T-cell (primary cell): Measurements from ENCODE around the gene FADS2. TPM values are rescaled to one million over a fixed set of nuclear protein-coding genes. Genes with fewer than 3 reads are reported as not detected.

Experiments
- ATAC-seq, 4 experiments: fragments of 200-7000 bp in 3 of 4; fragments of 150-1000 bp in 1 of 4; cut with Tn5 transposase; replicated peaks in 1 of 4; 1 replicate in 3 of 4; 2 replicates in 1 of 4; pipeline ENCODE4 v1.10.0; 2021; ENCODE audit warnings: moderate library complexity in 3 of 4, mild to moderate bottlenecking in 2 of 4, moderate number of reproducible peaks in 1 of 4
- CTCF ChIA-PET, 2 donors: fragments of 300-600 bp; sonication (Branson Sonifier 250); formaldehyde crosslinking; loops; one replicate each; lab custom pipeline; 2022; ENCODE audit warnings: antibody characterized with exemption in 2 of 2; lab: Charles Lee
- POLR2A ChIA-PET, 2 donors: fragments of 300-600 bp; sonication (Branson Sonifier 250); formaldehyde crosslinking; loops; one replicate each; lab custom pipeline; 2022; ENCODE audit warnings: antibody characterized with exemption in 2 of 2; lab: Charles Lee
- DNase-seq, 35 experiments: peaks; one replicate each; pipeline versions ENCODE4 v3.0.0 to v3.0.0-alpha.2; 2013 to 2023
- H3K27ac ChIP-seq: one replicate; pipeline ENCODE4 v1.5.1; 2013; ENCODE audit warnings: low read length
- H3K27me3 ChIP-seq, 2 experiments: replicated peaks in 1 of 2; 1 replicate in 1 of 2; 2 replicates in 1 of 2; pipeline versions ENCODE4 v1.6.1 to v1.7.0; 2013; ENCODE audit warnings: low read length in 1 of 2, mixed read lengths in 1 of 2; ENCODE audit not compliant: control insufficient read depth in 2 of 2, insufficient read depth in 2 of 2; ENCODE audit errors: extremely low read depth in 1 of 2
- H3K36me3 ChIP-seq, 2 donors: 1 replicate in 1 of 2; 2 replicates in 1 of 2; pipeline versions ENCODE4 v1.6.1 to v1.7.0; 2013; ENCODE audit warnings: low read length in 1 of 2; ENCODE audit not compliant: control insufficient read depth in 2 of 2, insufficient read depth in 1 of 2; ENCODE audit errors: extremely low read depth in 1 of 2
- H3K4me1 ChIP-seq, 2 experiments: 1 replicate in 1 of 2; 2 replicates in 1 of 2; pipeline versions ENCODE4 v1.6.1 to v1.7.0; 2013; ENCODE audit warnings: low read length in 2 of 2, mixed read lengths in 1 of 2; ENCODE audit not compliant: insufficient read depth in 2 of 2, control insufficient read depth in 1 of 2; ENCODE audit errors: extremely low read depth in 1 of 2
- H3K4me3 ChIP-seq, 2 donors: 1 replicate in 1 of 2; 2 replicates in 1 of 2; pipeline versions ENCODE4 v1.5.1 to v1.7.0; 2013; ENCODE audit warnings: mild to moderate bottlenecking in 2 of 2, low read length in 1 of 2, moderate library complexity in 1 of 2; ENCODE audit not compliant: control insufficient read depth in 1 of 2; ENCODE audit errors: extremely low read depth in 1 of 2
- H3K9me3 ChIP-seq: 2 replicates; pipeline ENCODE4 v1.7.0; 2013
- H3K27ac Mint-ChIP-seq, 2 donors: one replicate each; pipeline ENCODE4 v1.8.0; 2020 to 2021; ENCODE audit warnings: mild to moderate bottlenecking in 2 of 2, mixed read lengths in 2 of 2
- H3K27me3 Mint-ChIP-seq, 2 donors: one replicate each; pipeline ENCODE4 v1.8.0; 2021 to 2022; ENCODE audit warnings: mixed read lengths in 2 of 2
- H3K36me3 Mint-ChIP-seq: one replicate; pipeline ENCODE4 v1.8.0; 2021; ENCODE audit warnings: mixed read lengths
- H3K4me1 Mint-ChIP-seq, 3 donors: one replicate each; pipeline ENCODE4 v1.8.0; 2020 to 2022; ENCODE audit warnings: mixed read lengths in 3 of 3, mild to moderate bottlenecking in 1 of 3
- H3K4me3 Mint-ChIP-seq, 3 donors: one replicate each; pipeline ENCODE4 v1.8.0; 2020 to 2022; ENCODE audit warnings: mild to moderate bottlenecking in 3 of 3, mixed read lengths in 3 of 3, moderate library complexity in 3 of 3
- H3K9me3 Mint-ChIP-seq, 3 donors: one replicate each; pipeline ENCODE4 v1.8.0; 2020 to 2022; ENCODE audit warnings: mixed read lengths in 3 of 3
- WGBS: methylation state at CpG from one replicate; pipeline ENCODE4 v1.1.5; 2013; ENCODE audit warnings: missing lambda C conversion rate; ENCODE audit not compliant: insufficient coverage; 5-methylcytosine and 5-hydroxymethylcytosine counted together
- total RNA-seq, 35 experiments: library from RNA in 6 of 35; stranded (reverse) in 6 of 35; fragments of 120-200 nt in 1 of 35; gene quantifications; one replicate each; pipeline versions ENCODE4 v1.2.1 to v1.2.4 and lab custom pipeline; 2013 to 2026

FADS2 gene
- total RNA-seq, 5 donors from 2014 or later (not counting 1 experiment from before 2014, with no cell fraction given): 1.9 to 20.9 (median 2.7) TPM

DNA sequence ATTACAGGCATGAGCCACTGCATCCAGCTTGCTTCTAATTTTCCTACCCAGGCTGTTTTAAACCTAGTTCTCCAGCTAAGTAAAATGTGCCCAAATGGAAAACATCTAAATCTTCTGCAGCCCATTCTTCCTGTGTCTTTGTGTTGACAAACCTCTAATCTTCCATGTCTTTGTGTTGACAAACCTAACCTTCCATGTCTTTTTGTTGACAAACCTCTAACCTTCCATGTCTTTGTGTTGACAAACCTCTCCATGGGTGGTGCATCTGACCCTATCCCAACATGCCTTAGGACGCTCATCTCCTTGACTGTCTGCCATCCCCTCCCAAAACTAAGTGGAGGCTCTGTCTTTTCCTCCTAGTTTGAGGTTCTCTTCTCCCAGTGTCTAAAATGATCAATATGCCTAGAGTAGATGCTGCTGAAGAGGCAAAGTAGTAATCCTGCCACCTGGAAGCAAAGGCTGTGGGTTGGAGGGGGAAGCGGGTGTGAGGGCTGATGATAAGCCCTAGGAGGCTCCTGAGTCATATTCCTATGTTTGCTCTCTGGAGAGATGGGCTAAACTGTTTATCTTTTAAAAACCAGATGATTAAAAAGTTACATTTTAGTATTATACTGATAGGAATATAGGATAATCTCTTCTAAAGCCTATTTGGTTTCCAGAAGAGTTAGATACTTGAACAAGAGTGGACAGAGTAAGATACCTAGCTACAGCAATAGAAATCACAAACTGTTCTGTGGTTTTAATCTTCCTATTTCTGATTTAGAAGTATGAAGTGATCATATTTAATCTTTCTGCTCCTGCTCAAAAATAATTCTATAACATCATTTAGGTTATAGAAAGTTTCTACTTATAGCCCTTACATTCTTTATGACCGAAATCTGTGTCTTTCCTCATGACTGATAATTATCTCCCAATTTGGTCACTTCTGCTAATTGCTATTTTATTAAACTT, 27.5 kb upstream of the FADS2 start:
- Histone ChIP-seq H3K36me3 (peaks cover 4 to 6% of the 10 kb centered on the region in 2 donors), H3K9me3 (no peaks in the 10 kb centered on the region), H3K27ac (no peak overlapping the region), H3K4me1 (no peaks in the 10 kb centered on the region), H3K27me3 (no peaks in the 10 kb centered on the region), H3K4me3 (no peak overlapping the region)
- H3K9me3 Mint-ChIP-seq: no peaks in the 10 kb centered on the region
- no peak overlapping the region for H3K27ac Mint-ChIP-seq
- ChIA-PET POLR2A (interaction anchor here in 1 of 2 donors (1.1 kb wide), 1 partner anchor 8 kb away, joined by 3 read pairs; the partner anchor contains the start of gene FEN1), CTCF (interaction anchor here in 1 of 2 donors (0.6 to 1.5 kb wide), 5 partner anchors 8 to 281 kb away, joined by 3 to 8 read pairs (median 5); partner anchors contain the start of gene FEN1)
- ATAC-seq: no peak
- DNase-seq: no peak
- H3K4me1 Mint-ChIP-seq: peaks cover 0 to 7% (median 5%) of the 10 kb centered on the region in 3 donors
- H3K36me3 Mint-ChIP-seq: peaks cover 8% of the 10 kb centered on the region
- no peaks in the 10 kb centered on the region for H3K27me3 Mint-ChIP-seq
- WGBS: no CpG with 5 or more reads among the region's 3 CpGs
- no peak overlapping the region for H3K4me3 Mint-ChIP-seq

DNA sequence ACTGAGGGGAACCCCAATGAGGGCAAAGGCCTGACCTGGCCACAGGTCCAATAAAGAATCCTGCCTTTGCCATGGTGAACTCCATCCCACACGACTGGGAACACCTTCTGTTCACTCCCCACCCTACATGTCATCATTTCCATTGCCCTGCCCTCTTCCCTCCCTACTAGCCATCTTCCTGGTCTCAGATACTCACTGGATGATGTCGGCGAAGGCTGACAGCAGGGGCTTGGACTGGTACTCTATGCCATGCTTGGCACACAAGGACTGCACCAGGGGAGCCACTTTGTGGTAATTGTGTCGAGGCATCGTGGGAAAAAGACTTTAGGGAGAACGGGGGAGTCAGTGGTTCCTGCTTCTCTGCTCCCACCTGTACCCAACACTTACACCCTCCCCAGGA, 25.5 kb upstream of the FADS2 start:
- Mint-ChIP-seq H3K4me3 (no peak overlapping the region), H3K36me3 (peaks cover 4% of the 10 kb centered on the region), H3K27ac (no peak overlapping the region), H3K9me3 (no peaks in the 10 kb centered on the region), H3K27me3 (no peaks in the 10 kb centered on the region), H3K4me1 (no peaks in the 10 kb centered on the region)
- DNase-seq (no peak), ATAC-seq (no peak)
- 87% methylated on average over 4 of the region's 6 CpGs for WGBS
- POLR2A ChIA-PET: no interaction called here
- H3K4me1 ChIP-seq: no peaks in the 10 kb centered on the region
- H3K27me3 ChIP-seq: no peaks in the 10 kb centered on the region
- no peak overlapping the region for H3K4me3 ChIP-seq
- CTCF ChIA-PET: interaction anchor here in 1 of 2 donors (0.6 kb wide), 1 partner anchor 185 kb away, joined by 4 read pairs; no protein-coding TSS in a partner anchor
- H3K36me3 ChIP-seq: peaks cover 0 to 6% of the 10 kb centered on the region in 2 donors
- no peak overlapping the region for H3K27ac ChIP-seq
- H3K9me3 ChIP-seq: no peaks in the 10 kb centered on the region

DNA sequence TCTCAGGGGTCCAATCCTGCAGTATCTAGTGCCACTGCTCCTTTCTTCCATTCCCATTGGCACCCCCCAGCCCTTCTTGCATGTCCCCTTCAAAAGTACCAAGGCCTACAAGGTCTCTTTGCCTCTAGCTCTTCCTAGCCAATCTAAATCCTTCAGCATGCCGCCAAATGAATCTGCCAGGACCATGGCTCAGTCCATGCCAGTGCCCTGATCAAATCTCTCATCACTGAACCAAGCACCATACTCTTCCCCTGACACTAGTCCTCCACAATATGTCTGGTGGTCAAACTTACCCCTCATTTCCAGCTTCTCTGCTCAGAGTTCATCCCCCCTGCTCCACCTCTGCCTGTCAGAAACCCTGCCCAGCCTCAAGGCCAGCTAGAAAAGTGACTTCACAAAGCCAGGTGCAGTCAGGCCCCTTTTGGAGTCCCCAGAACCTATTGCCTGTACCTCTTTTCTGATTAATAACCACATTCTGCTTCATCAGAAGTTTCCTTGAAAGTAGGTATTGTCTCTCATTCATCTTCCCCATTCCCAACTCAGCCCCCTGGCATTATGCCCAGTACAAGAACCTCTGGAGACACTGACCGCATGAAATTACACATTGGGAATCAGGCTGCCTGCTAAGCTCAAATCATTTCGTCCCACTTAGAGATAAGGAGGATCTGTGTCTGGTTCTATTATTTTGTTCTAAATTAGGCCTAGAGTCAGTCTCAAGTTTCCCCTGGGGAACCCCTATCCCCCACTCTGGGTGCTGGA, 24.0 kb upstream of the FADS2 start:
- ChIA-PET POLR2A (no interaction called here), CTCF (no interaction called here)
- Mint-ChIP-seq H3K4me1 (no peaks in the 10 kb centered on the region), H3K9me3 (no peaks in the 10 kb centered on the region), H3K27me3 (no peaks in the 10 kb centered on the region), H3K4me3 (no peak overlapping the region), H3K27ac (no peak overlapping the region), H3K36me3 (peaks cover 4% of the 10 kb centered on the region)
- Histone ChIP-seq H3K4me3 (no peak overlapping the region), H3K4me1 (no peaks in the 10 kb centered on the region), H3K27ac (no peak overlapping the region), H3K9me3 (no peaks in the 10 kb centered on the region), H3K27me3 (no peaks in the 10 kb centered on the region), H3K36me3 (peaks cover 0 to 6% of the 10 kb centered on the region in 2 donors)
- ATAC-seq: no peak
- WGBS: 100% methylated on average over 1 of the region's 3 CpGs
- DNase-seq: no peak

DNA sequence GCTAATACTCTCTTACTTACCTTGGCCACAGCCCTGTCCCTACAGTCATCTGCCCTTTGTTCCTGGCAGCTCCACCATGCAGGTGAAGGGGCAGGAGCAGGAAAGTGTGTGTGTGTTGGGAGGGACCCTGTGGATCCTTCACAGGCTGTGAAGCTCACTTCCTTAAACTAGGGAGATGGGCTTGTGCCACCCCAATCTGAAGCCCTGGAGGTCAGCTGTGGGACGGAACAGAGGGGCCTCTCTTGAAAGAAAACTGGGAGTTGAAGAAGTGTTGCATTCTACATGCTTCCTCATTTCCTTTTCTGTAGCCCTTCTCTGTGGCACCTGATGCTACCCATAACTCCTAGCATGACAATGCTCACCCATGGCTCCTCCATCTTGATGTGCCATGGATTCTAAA, 23.0 kb upstream of the FADS2 start:
- Mint-ChIP-seq H3K27me3 (no peaks in the 10 kb centered on the region), H3K9me3 (no peaks in the 10 kb centered on the region), H3K36me3 (peaks cover 4% of the 10 kb centered on the region), H3K4me1 (no peaks in the 10 kb centered on the region), H3K4me3 (no peak overlapping the region), H3K27ac (no peak overlapping the region)
- ATAC-seq: no peak
- ChIA-PET POLR2A (no interaction called here), CTCF (no interaction called here)
- no peak for DNase-seq
- WGBS: no CpG with 5 or more reads among the region's 1 CpG
- no peaks in the 10 kb centered on the region for H3K27me3 ChIP-seq
- H3K36me3 ChIP-seq: peaks cover 0 to 6% of the 10 kb centered on the region in 2 donors
- H3K9me3 ChIP-seq: no peaks in the 10 kb centered on the region
- H3K4me3 ChIP-seq: no peak overlapping the region
- no peak overlapping the region for H3K27ac ChIP-seq
- no peaks in the 10 kb centered on the region for H3K4me1 ChIP-seq

DNA sequence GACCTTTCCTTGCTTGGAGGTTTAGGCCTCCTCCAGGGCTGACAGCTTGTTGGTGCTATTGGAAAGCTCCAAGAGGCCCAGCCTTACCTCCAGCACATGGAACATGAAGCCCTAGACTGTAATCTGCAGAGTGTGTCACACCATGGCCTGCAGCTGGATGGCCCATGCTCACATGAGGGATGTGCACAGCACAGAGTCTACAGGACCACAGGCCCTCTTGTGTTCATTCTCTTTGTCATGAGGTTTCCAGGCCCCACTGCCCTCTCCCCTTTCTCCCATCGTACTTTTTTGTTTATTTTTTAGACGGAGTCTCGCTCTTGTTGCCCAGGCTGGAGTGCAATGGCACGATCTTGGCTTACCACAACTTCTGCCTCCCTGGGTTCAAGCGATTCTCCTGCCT, 21.3 kb upstream of the FADS2 start:
- H3K4me1 ChIP-seq: no peaks in the 10 kb centered on the region
- CTCF ChIA-PET: interaction anchor here in 1 of 2 donors (0.6 kb wide), 1 partner anchor 57 kb away, joined by 5 read pairs; no protein-coding TSS in a partner anchor
- peaks cover 0 to 10% of the 10 kb centered on the region in 2 donors for H3K36me3 ChIP-seq
- no peaks in the 10 kb centered on the region for H3K27me3 ChIP-seq
- 100% methylated on average over 2 of the region's 5 CpGs for WGBS
- H3K27ac ChIP-seq: no peak overlapping the region
- Mint-ChIP-seq H3K9me3 (no peaks in the 10 kb centered on the region), H3K27ac (no peak overlapping the region), H3K27me3 (no peaks in the 10 kb centered on the region), H3K36me3 (no peaks in the 10 kb centered on the region), H3K4me3 (no peak overlapping the region), H3K4me1 (no peaks in the 10 kb centered on the region)
- H3K4me3 ChIP-seq: no peak overlapping the region
- ATAC-seq (no peak), DNase-seq (no peak)
- no peaks in the 10 kb centered on the region for H3K9me3 ChIP-seq
- POLR2A ChIA-PET: no interaction called here

DNA sequence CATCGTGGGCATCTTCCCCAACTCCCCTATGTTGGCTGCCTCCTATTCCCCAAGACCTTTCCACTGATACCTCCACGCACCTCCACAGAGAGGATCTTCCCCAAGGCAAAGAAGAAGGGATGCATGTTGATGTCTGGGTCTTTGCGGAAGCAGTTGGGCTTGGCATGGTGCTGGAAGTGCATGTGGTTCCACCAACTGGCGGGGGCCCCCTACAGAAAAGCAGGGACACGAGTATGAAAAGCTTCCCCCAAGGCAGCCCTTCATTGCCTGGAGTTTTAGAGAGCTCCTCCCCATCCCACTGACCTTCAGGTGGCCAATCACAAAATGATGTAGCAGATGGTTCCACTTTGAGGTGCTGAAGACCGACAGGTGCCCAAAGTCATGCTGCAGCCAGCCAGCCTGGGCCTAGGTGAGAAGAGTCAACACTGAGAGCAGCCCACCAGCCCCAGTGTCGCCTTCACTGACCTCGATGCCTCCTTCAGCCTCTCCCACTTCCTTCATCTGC, 17.4 kb upstream of the FADS2 start:
- CTCF ChIA-PET: no interaction called here
- peaks cover 4 to 11% (median 8%) of the 10 kb centered on the region in 3 donors for H3K4me1 Mint-ChIP-seq
- 93% methylated on average over 5 of the region's 8 CpGs for WGBS

More for the DNA sequence above, 17.4 kb upstream of the FADS2 start:
- no peak overlapping the region for H3K27ac Mint-ChIP-seq
- no peaks in the 10 kb centered on the region for H3K9me3 Mint-ChIP-seq
- DNase-seq (no peak), ATAC-seq (no peak)
- peaks cover 9 to 11% of the 10 kb centered on the region in 2 experiments for H3K4me1 ChIP-seq
- no peak overlapping the region for H3K27ac ChIP-seq
- peaks cover 0 to 11% of the 10 kb centered on the region in 2 donors for H3K36me3 ChIP-seq
- POLR2A ChIA-PET: no interaction called here
- H3K4me3 ChIP-seq: no peak overlapping the region
- H3K9me3 ChIP-seq: no peaks in the 10 kb centered on the region
- H3K27me3 Mint-ChIP-seq: peaks cover 0 to 16% of the 10 kb centered on the region in 2 donors
- H3K36me3 Mint-ChIP-seq: no peaks in the 10 kb centered on the region
- H3K4me3 Mint-ChIP-seq: no peak overlapping the region
- H3K27me3 ChIP-seq: peaks cover 0 to 22% of the 10 kb centered on the region in 2 experiments
